ENCODE measurements around the gene TESPA1.
"Not testable (repeated sequence)": the region's sequence is repeated elsewhere in the genome, so short reads cannot be mapped to it uniquely, and the experiment has no call there.

TESPA1 gene, protein sequence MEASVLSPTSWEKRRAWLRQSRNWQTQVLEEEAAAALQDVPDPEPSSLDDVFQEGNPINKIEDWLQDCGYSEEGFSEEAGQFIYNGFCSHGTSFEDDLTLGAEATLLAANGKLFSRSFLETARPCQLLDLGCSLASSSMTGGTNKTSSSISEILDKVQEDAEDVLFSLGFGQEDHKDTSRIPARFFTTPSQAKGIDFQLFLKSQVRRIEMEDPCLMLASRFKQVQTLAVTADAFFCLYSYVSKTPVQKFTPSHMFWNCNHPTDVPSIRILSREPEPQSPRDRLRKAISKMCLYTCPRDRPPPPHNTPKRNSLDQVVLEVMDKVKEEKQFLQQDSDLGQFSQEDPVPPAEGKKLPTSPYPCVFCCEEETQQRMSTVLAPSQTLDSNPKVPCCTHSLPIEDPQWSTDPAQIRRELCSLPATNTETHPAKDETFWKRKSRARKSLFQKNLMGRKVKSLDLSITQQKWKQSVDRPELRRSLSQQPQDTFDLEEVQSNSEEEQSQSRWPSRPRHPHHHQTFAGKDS

DNA sequence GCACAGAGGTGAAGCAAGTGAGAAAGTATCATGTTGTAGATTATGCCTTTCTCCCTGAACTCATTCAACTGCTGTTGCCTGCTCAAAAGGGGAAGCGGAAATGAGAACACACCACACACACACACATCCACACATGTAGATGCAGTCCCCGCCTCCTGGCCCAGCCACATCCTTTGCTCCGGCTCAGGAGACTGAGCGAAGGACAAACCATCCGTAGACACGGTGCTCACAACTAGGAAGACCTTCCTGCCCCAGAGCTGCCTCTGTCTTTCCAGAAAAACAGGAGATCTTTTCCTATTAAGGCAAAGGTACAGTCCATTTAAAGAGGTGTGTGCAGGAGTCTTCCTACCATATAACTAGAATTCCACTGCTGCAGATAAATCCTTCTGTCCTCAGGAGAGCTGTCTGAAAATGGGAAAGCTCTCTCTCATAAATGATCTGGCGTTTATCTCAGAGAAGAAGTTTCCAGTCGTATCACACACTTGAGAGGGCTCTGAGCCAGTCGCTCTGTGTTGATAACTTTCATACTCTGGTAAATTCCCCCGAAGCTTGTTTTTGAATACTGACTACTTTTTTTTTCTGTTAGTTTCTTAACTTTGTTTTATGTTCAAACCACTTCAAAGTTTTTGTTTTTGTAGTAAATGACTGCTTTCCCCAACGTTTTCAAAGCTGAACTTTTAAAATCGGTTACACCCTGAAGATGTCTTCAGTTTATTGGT is at the start of gene TESPA1:
TSS of gene TESPA1 (minus strand) at position 105 of the 719 bp plus-strand sequence. CDS start 10,200 bp downstream, outside the sequence.
- DNase-seq, result no peak

DNA sequence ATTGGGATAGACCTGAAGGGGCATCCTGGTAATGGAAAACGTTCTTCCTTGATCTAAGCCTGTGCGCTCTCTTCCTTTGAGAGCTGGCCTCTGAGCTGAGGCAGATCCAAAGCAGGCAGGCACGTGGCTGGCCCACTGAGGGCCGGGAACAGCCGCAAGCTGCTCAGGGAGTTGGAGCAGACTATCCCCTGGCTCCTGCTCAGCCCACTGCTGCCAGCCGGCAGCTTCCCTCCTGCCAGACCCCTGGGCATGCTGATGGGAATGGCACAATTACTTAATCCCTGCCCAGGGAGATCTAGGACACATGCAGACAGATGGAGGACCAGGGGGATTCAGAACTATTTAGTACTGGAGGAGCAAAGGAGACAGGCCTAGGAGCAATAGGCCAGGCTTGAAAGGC is 49.7 kb upstream of the TESPA1 start:
- DNase-seq, result no peak

- no peak for DNase-seq
Observed at GRCh38 chr12:55025508-55025907, 40.9 kb upstream of the TESPA1 start.

- no peak for DNase-seq
Observed at GRCh38 chr12:55024575-55024974, 40.0 kb upstream of the TESPA1 start.

DNA sequence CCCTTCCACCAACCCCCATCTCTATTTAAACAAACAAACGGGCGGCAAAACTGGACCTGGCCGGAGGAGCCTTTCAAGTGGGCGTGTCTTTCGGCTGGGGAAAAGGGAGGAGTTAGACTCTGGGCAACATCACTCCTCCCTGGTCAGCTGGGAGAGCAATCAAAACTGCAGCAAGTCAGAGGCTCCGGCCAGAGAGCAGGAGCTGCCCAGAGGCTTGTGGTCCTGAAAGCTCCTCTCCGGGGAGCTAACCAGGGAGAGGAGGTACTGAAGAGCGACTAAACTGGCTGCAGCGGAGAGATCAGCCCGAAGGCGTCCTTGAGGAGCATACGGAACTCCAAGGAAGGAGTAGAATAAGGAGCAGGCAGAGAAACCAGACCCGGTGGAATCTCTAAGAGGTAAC is 35.2 kb upstream of the TESPA1 start, which contains the start of gene NEUROD4:
TSS of gene NEUROD4 (plus strand) at position 191 of the 400 bp plus-strand sequence. CDS start 6,466 bp downstream, outside the sequence.
- no peak for DNase-seq

DNA sequence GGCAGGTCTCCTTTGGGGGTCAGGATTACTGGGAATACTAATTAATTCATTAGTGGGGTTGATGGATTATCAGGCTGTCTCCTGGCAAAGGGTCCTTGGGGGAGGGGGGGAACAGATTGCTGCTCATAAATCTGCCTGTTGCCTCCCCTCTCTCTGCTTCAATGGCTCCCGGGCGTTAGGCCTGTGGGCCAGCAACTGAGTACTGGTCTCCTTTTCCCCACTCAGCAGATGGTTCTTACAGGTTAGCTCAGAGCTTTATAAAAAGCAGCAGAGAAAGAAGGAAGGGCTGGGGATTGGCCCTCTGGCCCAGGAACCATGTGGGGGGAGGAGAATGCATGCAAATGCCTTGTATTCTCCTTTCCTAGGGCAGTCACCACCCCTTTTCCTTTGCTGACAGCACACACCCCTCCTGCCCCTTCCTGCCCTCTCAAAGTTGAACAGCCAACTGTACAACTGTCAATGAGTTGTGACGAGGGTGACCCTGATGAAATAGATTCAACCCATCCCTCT is 32.9 kb upstream of the TESPA1 start:
- no peak for DNase-seq

- DNase-seq, result peak; percentile 19
Observed at GRCh38 chr12:55008944-55009585, 24.5 kb upstream of the TESPA1 start.

- no peak for DNase-seq
Observed at GRCh38 chr12:55002355-55002754, 17.8 kb upstream of the TESPA1 start.

DNA sequence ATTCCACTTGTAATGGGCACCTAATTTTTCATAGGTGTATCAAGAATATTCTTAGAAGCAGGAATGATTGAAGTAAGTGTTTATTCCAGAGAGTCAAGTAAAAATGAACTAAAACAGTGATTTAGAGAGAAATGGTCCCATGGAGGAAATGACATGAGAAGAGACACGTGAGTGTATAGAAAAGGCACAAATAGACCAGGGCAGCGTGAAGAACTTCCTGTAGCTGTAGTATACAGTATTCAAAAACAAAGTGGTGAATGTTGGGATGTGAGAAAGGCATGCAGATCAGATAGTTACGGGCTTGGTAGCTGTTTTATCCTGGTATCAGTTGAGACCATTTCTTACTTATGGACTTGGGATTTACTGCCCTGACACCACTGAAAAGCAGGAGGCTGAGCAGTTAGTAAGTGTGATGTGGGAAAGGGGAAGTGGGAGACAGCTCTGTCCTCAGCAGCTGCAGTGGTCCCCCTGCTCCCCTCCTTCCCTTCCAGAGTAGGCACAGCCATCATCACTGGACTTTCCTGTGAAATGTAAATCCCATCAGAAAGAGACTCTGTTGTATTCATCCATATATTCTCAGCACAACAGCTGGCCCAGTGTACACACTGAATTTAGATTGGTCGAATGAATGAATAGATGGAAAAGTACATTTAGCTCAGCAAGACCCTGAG is 16.8 kb upstream of the TESPA1 start:
- no peak for DNase-seq

GRCh38 chr12:54998958-54999510 is 14.5 kb upstream of the TESPA1 start:
- no peak for DNase-seq

DNA sequence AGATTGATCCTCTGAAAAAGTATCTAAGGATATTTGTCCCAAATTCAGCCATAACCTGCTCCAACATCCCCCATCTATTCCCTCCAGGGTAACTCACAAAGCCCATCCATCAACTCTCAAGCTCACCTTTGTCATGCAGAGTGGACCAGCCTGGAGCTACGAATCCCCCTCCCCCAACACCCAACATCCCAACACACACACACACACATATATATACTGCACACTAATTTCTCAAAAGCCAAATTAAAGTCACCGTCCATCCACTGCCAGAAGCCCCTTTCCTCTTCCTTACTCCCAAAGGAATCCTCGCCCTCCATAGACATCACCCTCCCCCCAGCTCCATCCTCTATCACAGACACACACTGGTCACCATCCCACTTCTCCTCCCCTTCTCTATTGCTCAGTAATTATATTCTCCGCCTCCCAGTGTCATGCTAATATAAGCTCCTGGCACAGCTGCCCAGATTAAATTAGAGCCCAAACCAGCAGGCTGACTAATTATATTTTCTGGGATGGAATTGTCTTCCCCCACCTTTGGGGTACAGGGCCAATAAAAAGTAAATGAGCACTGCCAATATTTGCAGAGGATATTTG is 13.5 kb upstream of the TESPA1 start:
- no peak for DNase-seq

DNA sequence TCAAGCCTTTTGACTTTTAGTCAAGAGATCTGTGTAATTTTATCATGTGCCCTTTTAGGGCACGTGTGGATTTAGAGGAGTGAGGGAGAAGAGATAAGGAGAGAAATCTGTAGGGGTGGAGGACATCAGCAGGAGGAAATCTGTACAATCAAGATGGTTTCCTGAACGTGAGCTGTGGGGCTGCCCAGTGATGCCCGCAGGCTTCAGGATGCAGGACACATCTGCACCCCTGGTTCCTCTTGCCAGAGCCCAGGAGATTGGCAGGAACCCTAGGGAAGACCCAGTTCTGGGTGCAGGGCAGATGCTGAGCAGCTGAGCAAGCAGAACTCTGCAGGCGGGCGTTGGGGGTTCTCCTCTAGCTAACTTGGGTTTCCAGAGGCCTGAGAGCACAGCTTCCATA is 11.6 kb upstream of the TESPA1 start:
- DNase-seq, result no peak

DNA sequence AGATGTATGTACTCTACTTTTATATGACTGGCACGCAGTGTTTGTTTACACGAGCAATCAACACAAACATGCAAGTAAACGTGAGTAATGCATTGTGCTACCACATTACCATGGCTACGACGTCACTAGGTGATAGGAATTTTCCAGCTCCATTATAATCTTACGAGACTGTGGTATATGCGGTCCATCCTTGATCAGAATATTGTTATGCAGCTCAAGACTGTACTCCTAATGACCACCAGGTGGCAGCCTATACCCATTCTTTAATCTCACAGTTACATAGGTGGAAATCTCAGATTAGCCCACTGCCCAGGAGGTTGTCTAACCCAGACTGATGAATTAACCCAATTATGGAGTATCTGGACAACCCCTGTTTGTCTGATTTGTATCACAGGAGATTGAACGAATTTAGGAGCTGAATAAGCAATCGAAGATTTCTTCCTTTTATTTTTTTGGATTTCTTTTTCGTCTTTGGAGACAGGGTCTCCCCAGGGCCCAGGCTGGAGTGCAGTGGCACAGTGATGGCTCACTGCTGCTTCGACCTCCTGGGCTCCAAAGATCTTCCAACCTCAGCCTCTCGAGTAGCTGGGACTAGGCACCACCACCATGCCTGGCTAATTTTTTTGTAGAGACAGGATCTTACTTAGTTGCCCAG is 8.7 kb upstream of the TESPA1 start:
- peak; percentile 61 for DNase-seq

GRCh38 chr12:54991991-54992375 is 7.4 kb upstream of the TESPA1 start:
- no peak for DNase-seq

GRCh38 chr12:54991161-54991990 is 6.8 kb upstream of the TESPA1 start:
- no peak for DNase-seq

DNA sequence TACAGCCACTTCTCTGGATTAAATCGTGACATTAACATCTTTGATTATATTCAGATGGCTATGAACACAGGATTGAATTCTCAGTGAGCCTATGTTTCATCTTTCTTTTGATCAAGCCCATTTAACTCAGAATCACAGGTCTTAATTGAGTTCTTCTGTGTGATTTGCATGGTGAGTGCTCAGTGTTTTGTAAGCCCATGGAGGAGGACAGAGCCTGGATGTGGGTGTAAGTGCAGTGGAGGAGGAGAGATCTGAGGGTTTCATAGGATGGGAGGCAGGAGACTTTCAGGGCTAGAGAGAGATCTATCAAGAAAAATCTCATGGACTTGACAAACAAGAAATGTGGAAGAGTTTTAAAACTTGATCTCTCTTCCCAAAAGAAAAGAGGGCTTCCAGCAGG is 5.3 kb upstream of the TESPA1 start:
- DNase-seq, result no peak

- DNase-seq, result peak; percentile 8
Observed at GRCh38 chr12:54988402-54989054, 4.0 kb upstream of the TESPA1 start.

DNA sequence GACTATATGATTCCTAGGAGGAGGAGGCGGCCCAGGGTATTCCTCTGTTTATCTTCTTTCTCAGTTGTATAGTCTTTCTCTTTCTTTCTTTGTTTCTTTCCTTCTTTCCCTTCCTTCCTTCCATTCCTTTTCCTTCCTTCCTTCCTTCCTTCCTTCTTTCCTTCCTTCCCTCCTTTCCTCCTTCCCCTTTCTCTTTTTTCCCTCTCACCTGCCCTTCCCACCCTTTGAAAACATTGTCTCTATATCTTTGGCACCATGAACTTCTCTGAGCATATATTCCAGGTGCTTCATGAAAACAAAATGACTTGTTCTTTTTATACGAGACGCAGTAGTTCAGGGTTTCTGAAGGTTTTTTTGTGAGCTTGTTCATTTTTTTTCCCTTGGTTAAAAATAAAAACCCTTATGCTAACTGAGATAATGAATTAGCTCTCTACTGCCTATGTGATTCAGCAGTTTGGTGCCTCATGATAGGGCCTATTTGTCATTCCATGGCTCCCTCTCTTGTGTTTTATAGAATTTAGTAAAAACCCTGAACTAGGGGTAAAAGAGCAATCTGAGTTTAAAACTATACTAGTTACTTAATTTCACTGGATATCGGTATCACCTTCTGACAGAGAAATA is 3.2 kb upstream of the TESPA1 start:
- no peak for DNase-seq

DNA sequence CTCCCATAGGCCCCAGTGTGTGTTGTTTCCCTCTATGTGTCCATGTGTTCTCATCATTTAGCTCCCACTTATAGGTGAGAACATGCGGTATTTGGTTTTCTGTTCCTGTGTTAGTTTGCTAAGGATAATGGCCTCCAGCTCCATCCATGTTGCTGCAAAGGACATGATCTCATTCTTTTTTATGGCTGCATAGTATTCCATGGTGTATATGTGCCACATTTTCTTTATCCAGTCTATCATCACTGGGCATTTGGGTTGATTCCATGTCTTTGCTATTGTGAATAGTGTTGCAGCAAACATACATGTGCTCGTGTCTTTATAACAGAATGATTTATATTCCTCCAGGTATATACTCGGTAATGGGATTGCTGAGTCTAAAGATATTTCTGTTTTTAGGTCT is 2.2 kb upstream of the TESPA1 start:
- not testable (repeated sequence) for DNase-seq
